Endodermal cell (in vitro differentiated cells): ENCODE measurements around the gene MAPK14. TPM values are rescaled to one million over a fixed set of nuclear protein-coding genes. Genes with fewer than 3 reads are reported as not detected.

ENCODE experiments used
- DNase-seq: peaks from one replicate; pipeline ENCODE4 v3.0.0-alpha.2; 2017
- H3K27ac ChIP-seq: 2 replicates; pipeline ENCODE4 v1.5.1; 2013; ENCODE audit warnings: mild to moderate bottlenecking, low read depth, low read length, moderate library complexity
- H3K27me3 ChIP-seq: 2 replicates; pipeline ENCODE4 v1.6.1; 2013; ENCODE audit warnings: mild to moderate bottlenecking, low read length, moderate library complexity; ENCODE audit not compliant: insufficient read depth, control insufficient read depth, poor library complexity, severe bottlenecking
- H3K36me3 ChIP-seq: 2 replicates; pipeline ENCODE4 v1.7.0; 2013; ENCODE audit warnings: mild to moderate bottlenecking, low read length, moderate library complexity; ENCODE audit not compliant: control insufficient read depth, insufficient read depth
- H3K4me1 ChIP-seq: one replicate; pipeline ENCODE4 v1.7.0; 2013; ENCODE audit warnings: low read length; ENCODE audit not compliant: control insufficient read depth, insufficient read depth
- H3K4me3 ChIP-seq: 2 replicates; pipeline ENCODE4 v1.5.1; 2013; ENCODE audit warnings: mild to moderate bottlenecking, low read length, moderate library complexity
- H3K9ac ChIP-seq: 2 replicates; pipeline ENCODE4 v1.6.1; 2013; ENCODE audit warnings: mild to moderate bottlenecking, low read length, moderate library complexity; ENCODE audit not compliant: poor library complexity, severe bottlenecking; ENCODE audit errors: extremely low read depth
- H3K9me3 ChIP-seq: 2 replicates; pipeline ENCODE4 v1.6.1; 2013; ENCODE audit warnings: mild to moderate bottlenecking, low read length, moderate library complexity; ENCODE audit not compliant: control insufficient read depth
- H3K27ac Mint-ChIP-seq: 2 replicates; pipeline ENCODE4 v1.8.0; 2020; ENCODE audit warnings: mixed read lengths
- H3K27me3 Mint-ChIP-seq: 2 replicates; pipeline ENCODE4 v1.8.0; 2021; ENCODE audit warnings: mild to moderate bottlenecking, mixed read lengths; ENCODE audit not compliant: insufficient read depth
- H3K36me3 Mint-ChIP-seq: 2 replicates; pipeline ENCODE4 v1.8.0; 2020; ENCODE audit warnings: low read depth, mixed read lengths
- H3K4me1 Mint-ChIP-seq: 2 replicates; pipeline ENCODE4 v1.8.0; 2020; ENCODE audit warnings: mixed read lengths
- H3K4me3 Mint-ChIP-seq: 2 replicates; pipeline ENCODE4 v1.8.0; 2020; ENCODE audit warnings: mild to moderate bottlenecking, moderate library complexity, mixed read lengths
- H3K9me3 Mint-ChIP-seq: 2 replicates; pipeline ENCODE4 v1.8.0; 2020; ENCODE audit warnings: mild to moderate bottlenecking, mixed read lengths
- CTCF ChIP-seq: fragments of 200-600 bp; sonication (generic); conservative IDR thresholded peaks from 2 replicates; pipeline ENCODE4 v1.5.0; 2021; ENCODE audit warnings: antibody characterized with exemption, mild to moderate bottlenecking
- WGBS, 2 experiments: methylation state at CpG; one replicate each; pipeline versions ENCODE4 v1.1.5 to v1.1.7; 2013; ENCODE audit warnings: missing lambda C conversion rate in 2 of 2, mixed read lengths in 1 of 2; ENCODE audit not compliant: insufficient coverage in 1 of 2, insufficient read length in 1 of 2; 5-methylcytosine and 5-hydroxymethylcytosine counted together
- total RNA-seq, 2 donors: library from RNA; stranded (reverse); fragmentation: NEBNext Ultra II Directional in 1 of 2; extraction: Animal tissue kit (Norgen Biotek cat#: 25700) in 1 of 2; gene quantifications; 2 replicates in 1 of 2; 3 replicates in 1 of 2; pipeline ENCODE4 v1.2.1, GENCODE V29; 2021

Gene MAPK14
- total RNA-seq, 2 donors from 2014 or later: 36.4 to 40.6 TPM

- Mint-ChIP-seq H3K27ac (no peak overlapping the region), H3K27me3 (no peaks in the 10 kb centered on the region), H3K4me1 (peaks cover 13% of the 10 kb centered on the region), H3K4me3 (no peak overlapping the region), H3K36me3 (peaks cover 8% of the 10 kb centered on the region), H3K9me3 (no peaks in the 10 kb centered on the region)
- peaks cover 3% of the 10 kb centered on the region for H3K4me1 ChIP-seq
- no peaks in the 10 kb centered on the region for H3K36me3 ChIP-seq
- 93 to 98% methylated on average over 11 to 15 of the region's 15 CpGs for WGBS, 2 experiments
- no peak for TF ChIP-seq CTCF
- DNase-seq: no peak
- no peak overlapping the region for H3K27ac ChIP-seq
- no peaks in the 10 kb centered on the region for H3K27me3 ChIP-seq
- no peak overlapping the region for H3K9ac ChIP-seq
- no peaks in the 10 kb centered on the region for H3K9me3 ChIP-seq
- H3K4me3 ChIP-seq: no peak overlapping the region
Measured at GRCh38 chr6:36138667-36139066, 111.1 kb downstream of the MAPK14 start.

GRCh38 chr6:36139431-36139830, 111.8 kb downstream of the MAPK14 start:
- no peaks in the 10 kb centered on the region for H3K36me3 ChIP-seq
- Mint-ChIP-seq H3K27ac (no peak overlapping the region), H3K4me3 (no peak overlapping the region), H3K4me1 (peaks cover 10% of the 10 kb centered on the region), H3K9me3 (no peaks in the 10 kb centered on the region), H3K36me3 (peaks cover 4% of the 10 kb centered on the region), H3K27me3 (no peaks in the 10 kb centered on the region)
- peak; percentile 89 for DNase-seq
- H3K27ac ChIP-seq: no peak overlapping the region
- 43 to 53% methylated on average over 6 to 7 of the region's 7 CpGs for WGBS, 2 experiments
- H3K4me1 ChIP-seq: peaks cover 3% of the 10 kb centered on the region
- H3K4me3 ChIP-seq: no peak overlapping the region
- no peaks in the 10 kb centered on the region for H3K27me3 ChIP-seq
- H3K9ac ChIP-seq: no peak overlapping the region
- TF ChIP-seq CTCF: peak; percentile 84
- H3K9me3 ChIP-seq: no peaks in the 10 kb centered on the region

GRCh38 chr6:36139991-36140710, 112.5 kb downstream of the MAPK14 start:
- H3K4me1 Mint-ChIP-seq: peaks cover 10% of the 10 kb centered on the region
- peak; percentile 56 for DNase-seq
- TF ChIP-seq CTCF: no peak
- Histone ChIP-seq H3K9ac (no peak overlapping the region), H3K4me3 (no peak overlapping the region), H3K27me3 (no peaks in the 10 kb centered on the region), H3K27ac (no peak overlapping the region), H3K36me3 (no peaks in the 10 kb centered on the region), H3K4me1 (peaks cover 3% of the 10 kb centered on the region), H3K9me3 (no peaks in the 10 kb centered on the region)
- peaks cover 4% of the 10 kb centered on the region for H3K36me3 Mint-ChIP-seq
- peaks cover under 1% of the 10 kb centered on the region for H3K9me3 Mint-ChIP-seq
- 82 to 84% methylated on average over 8 of the region's 8 CpGs for WGBS, 2 experiments
- H3K27ac Mint-ChIP-seq: peak overlapping the region; percentile 49
- no peak overlapping the region for H3K4me3 Mint-ChIP-seq
- no peaks in the 10 kb centered on the region for H3K27me3 Mint-ChIP-seq
